GM19099 (cell line): Measurements from ENCODE around the gene SH2D2A.

Source experiments
- POLR2A ChIP-seq: IDR thresholded peaks from 3 replicates; pipeline ENCODE4 v1.6.1; 2011; ENCODE audit warnings: low read depth; ENCODE audit not compliant: insufficient read length; ENCODE audit errors: extremely low read depth

SH2D2A gene

DNA sequence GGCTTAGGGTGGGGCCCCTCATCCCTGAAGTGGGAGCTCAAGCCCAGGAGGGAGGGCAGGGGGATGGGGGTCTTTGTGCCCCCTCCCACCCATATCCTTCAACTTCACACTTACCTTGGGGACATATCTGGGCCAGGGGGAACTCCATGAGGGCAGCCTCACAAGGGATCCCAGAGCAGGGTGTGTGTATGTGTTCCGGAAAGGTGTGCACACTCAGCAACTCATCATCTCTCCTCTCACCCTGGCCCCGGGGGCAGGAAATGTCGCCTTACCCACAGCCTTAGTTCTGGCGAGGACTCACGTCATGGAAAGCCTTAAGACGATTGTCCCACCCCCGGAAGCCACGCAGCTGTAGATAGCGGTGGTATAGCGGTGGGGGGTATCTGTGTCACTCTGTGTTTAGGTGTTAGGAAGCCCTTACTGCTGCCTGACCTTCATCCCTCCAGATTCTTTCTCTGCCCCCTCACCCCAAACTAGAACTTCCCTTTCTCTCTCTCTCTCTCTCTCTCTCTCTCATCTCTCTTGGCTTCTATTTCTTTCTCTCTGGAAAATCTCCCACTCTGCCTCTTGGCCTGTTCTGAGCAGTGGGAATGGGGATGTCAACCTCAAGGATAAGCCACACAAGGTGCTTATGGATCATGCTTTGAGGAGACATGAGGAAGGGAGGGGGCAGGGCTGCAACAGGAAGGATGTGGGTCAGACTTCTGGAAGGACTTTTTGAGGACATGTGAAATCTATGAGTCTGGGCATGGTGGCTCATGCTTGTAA, at the start of gene SH2D2A:
SH2D2A (minus strand) TSS at position 288 of the 768 bp plus-strand sequence; CDS start at position 148, 140 bp downstream.
- peak; percentile 61 for TF ChIP-seq POLR2A

DNA sequence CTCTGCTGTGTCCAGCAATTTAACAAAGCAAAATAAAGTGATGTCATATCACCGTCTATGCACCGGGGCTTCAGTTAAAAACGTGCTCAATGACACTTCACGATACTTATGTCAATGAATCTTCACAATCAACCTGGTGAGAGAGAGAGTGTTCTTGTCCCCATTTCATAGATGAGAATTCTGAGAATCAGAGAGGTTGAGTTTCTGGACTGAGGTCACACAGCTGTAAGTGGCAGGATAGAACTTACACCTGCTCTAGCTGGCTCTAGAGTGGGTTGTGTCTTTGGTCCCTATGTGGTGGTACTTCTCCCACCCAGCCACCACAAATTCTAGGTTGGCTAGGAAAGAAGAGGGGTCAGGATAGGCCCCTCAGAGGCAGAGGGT, 49.2 kb upstream of the SH2D2A start:
- TF ChIP-seq POLR2A, result no peak

DNA sequence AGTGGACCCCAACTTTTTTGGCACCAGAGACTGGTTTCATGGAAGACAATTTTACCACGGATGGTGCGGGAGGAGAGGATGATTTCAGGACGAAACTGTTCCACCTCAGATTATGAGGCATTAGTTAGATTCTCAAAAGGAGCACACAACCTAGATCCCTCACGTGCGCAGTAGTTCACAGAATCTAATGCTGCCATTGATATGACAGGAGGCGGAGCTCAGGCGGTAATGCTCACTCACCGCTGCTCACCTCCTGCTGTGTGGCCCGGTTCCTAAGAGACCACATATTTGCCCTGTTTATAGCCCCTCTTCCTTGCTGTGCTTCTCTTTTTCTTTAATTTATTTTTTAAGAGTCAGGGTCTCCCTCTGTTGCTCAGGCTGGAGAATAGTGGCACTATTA, 48.6 kb upstream of the SH2D2A start:
- no peak for TF ChIP-seq POLR2A

DNA sequence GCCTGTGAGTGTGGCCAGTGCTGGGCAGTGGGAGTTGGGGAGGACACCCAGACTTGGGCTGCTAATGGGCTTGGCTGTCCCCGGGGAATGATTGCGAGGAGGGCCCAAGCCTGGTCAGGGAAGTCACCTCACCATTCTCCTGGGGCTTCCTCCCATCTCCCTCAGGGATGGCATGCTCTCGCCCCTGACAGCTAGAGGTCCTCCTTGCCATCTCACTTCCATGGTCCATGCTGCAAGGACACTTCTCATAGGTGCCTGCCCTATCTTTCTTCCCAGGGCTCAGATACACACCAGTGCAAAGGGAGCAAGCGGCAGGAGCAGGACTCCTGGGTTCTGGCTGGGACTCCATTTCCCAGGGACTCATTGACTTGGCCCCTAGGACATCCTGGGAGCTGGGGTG, 48.1 kb upstream of the SH2D2A start:
- no peak for TF ChIP-seq POLR2A

DNA sequence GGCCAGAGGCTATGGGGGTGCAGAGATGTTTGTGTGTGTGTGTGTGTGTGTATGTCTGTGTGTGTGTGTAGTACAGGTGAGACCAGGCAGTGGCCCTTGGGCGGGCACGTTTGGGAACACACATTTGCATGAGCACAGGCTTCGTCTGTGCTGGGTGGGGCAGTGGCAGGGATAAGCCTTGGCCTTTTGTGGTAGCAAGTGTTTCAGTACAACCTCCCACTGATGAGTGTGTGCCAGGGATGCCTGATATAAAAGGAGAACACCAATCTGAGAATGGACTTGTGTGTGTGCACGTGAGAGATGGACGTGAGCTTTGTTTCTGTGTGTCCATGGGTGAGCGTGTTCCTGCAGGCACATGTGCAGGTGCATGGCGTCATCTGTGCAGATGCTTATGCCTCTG, 47.0 kb upstream of the SH2D2A start:
- no peak for TF ChIP-seq POLR2A

DNA sequence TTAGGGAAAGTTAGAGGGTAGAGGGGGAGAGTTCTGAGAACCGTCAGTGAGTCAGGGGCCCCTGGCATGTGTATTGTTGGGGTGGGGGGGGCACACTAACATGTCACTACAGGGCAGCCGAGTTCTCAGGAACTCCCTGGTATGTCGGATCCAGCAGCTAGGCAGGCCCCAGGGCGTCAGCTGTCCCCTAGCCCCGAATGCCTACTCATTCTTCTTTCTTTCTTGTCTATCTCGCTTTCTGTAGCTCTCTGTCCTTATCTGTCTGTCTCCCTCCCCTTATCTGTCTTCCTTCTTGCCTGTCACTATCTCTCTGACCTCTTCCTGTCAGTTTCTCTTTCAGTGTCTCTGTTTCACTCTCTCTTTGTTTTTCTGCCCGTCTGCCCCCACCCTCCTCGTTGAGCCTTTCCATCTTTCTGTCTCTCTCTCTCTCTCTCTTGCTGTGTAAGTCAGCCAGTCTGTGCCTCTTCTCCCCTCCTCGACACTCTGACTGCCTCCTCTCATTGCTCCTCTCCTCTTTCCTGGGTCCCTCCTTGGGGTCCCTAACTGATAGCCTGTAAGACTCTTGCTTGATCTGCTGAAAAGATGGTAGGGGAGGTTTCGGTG, 46.5 kb upstream of the SH2D2A start:
- no peak for TF ChIP-seq POLR2A

DNA sequence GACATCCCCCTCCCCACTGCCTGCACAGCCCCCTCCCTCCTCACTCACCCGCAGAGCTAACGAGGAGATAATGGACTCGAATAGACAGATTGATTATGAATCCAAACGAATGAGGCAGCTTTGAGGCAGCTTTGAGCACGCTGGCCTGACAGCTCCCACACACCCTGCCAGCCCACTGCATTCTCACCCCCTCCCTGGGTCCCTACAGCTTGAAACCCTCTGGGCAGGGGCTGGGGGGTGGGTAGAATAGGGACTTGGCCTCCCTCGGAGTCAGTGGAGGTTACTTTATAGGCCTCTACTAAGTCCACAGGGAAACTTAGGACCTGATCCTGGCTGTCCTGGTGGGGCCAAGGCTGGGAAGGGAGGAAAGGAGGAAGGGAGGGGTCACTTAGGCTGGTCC, 45.9 kb upstream of the SH2D2A start:
- no peak for TF ChIP-seq POLR2A

DNA sequence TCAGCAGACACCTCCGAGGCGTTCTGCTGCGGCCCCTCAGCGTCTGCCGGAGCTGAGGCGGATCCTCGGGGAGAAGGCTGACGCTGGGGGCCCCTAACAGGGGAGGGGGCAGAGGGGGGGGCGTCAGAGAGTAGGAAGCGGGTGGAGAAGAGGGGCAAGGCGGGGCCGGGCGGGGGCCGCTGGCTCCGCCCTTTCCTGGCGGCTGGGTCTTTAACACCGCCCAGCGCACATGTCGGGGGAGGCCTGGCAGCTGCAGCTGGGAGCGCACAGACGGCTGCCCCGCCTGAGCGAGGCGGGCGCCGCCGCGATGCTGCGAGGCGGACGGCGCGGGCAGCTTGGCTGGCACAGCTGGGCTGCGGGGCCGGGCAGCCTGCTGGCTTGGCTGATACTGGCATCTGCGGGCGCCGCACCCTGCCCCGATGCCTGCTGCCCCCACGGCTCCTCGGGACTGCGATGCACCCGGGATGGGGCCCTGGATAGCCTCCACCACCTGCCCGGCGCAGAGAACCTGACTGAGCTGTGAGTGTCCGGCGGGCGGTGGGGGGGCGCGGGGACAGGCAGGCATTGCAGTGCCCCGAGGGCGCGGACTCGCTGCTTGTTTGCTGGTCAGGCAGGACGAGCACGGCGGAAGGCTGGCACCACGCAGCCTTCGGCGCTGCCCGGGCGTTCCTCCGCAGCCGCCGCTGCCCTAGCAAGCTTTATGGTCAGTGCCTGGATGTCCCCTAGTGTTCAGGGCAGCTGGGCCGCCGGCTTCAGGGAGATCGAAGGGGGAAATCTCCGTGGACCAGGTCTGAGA, 44.2 kb upstream of the SH2D2A start, which contains the start of gene NTRK1:
NTRK1 (plus strand) TSS at position 238 of the 796 bp plus-strand sequence; CDS start at position 308, 70 bp downstream.
- TF ChIP-seq POLR2A, result no peak

DNA sequence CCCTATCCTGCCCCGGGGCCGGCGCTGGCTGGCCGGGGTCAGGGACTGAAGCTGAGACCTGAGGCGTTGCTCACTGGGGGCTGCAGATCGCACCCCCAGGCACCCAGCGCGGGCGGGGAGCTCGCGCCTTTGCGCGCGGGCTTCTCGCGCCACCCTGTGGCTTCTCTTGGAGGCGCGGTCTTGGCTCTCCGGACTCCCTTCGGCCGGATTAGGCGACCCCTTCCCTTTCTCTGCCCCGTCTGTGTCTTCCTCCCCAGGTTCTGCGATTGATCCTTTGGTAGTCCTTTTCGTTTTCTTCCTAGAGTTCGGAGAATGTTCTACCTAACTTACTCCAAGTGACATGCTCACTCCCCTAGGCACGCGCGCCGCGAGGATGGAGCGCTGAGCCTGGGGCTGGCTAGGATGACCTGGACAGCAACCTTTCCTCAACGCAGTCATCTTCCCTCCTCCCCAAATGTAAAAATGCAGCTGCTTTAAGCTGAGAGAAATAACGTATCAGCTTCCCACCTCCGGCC, 43.5 kb upstream of the SH2D2A start:
- no peak for TF ChIP-seq POLR2A

DNA sequence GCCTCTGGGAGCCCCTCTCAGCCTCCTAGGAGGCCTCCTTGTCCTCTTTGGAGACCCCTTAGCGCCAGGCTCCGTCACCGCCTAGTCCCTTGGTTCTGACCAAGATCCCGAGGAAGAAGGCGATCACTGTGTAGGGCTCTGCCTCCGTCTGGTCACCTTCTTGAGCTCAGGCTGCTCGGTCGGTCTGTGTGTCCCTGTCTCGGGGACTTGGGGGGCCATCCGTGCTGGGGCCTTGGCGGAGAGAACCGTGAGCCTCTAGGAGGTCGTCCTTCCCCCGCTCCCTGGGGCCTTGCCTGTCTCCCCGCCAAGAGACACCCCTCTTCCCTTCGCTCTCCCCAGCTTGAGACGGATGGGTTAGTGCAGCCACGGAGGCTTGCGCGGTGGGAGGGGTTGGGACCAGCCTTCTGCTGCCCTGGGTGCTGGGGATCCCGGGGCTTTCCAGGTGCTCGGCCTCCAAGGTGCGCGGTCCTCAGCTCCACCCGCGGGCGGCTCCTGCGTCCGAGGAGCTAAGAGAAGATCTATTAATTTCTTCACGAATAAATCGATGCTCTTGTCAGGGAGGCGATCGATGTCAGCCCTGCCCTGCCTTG, 43.0 kb upstream of the SH2D2A start:
- TF ChIP-seq POLR2A, result no peak

DNA sequence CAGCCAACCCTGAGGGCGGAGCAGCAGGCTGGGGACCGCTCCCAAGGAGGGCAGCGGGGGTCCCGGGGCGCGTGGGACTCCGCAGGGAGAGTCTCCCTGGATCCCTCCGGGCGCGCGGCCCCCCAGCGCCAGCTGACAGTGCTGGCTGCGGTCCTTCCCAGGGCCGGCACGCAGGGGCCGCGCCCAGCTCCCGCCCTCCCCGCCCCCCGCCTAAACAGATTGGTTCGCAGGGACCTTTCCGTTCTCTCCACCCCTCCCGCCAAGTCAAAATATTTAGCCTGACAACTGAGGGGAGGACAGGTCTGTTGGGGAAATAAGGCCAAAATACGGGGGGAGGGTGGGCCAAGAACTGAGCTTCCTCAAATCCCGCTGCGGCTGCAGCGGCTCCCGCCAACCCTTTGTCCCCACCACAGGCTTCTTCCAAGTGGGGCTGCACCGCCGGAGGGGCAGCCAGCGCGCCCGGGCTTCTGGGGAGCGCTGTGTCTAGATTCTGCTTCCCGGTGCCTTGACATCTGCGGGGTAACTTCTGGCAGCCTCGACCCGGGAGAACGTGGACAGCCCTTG, 42.4 kb upstream of the SH2D2A start, which contains the start of gene INSRR:
INSRR (minus strand) TSS at position 159 of the 564 bp plus-strand sequence. CDS start 496 bp downstream, outside the sequence.
- TF ChIP-seq POLR2A, result no peak

DNA sequence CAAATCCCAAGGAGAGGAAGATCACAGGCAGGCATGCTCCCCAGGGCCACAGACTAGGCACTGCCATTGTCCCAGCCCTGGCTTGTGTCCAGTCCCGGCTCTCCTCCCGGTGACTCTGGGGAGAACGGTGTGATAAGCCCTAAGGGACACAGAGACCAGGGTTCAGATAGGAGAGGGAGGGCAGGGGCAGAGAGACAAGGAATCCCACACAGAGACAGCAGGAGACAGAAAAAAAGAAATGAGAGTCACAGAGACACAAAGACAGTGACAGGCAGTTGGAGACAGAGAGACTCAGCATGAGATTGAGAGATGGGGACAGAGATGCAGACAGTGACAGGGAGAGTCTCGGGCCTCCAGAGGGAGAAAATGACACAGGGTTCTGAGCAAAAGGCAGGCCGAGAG, 41.9 kb upstream of the SH2D2A start:
- TF ChIP-seq POLR2A, result no peak

DNA sequence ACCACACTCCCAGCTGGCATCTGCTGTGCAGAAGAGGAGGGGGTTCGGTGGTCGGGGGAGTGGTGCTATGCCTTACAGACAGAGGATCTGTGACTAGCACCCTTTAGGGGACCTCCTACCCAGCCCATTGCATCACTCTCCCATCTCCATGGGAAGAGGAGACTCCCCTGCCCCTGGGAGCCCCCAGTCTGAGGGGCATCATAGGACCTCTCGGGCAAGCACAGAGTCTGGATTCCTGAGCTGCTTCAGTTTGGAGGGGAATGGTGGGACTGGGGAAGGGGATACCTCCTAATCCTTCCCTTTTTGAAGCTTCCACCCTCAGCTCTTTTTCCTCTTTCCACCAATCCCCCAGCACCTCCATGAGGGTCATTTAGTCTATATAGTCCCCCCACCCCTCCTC, 40.9 kb upstream of the SH2D2A start:
- no peak for TF ChIP-seq POLR2A

DNA sequence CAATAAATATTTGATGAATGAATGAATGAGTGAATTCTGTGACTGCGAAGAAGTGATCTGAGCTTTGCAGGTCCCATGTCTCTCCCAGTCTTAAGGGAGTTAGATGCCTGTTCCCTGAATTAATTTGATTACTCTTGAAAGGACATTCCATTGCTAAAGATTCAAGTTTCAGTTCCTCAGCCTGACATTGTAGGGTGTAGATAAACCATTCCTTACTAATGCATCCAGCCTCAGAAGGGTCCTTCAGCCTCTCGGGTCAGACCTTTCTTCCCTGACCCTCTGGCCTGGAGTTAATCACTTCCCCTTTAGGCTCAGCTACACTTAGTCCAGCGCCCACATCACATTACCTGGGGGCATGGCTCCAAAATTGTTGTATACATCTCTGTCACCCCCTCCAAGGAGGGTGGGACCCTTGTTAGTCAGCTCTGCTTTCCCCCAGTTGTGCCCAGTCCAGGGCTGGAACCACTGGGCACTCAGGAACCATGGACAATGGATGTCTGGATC, 39.7 kb upstream of the SH2D2A start:
- no peak for TF ChIP-seq POLR2A
